Measurements from ENCODE around the gene WDR83.

WDR83 gene

DNA sequence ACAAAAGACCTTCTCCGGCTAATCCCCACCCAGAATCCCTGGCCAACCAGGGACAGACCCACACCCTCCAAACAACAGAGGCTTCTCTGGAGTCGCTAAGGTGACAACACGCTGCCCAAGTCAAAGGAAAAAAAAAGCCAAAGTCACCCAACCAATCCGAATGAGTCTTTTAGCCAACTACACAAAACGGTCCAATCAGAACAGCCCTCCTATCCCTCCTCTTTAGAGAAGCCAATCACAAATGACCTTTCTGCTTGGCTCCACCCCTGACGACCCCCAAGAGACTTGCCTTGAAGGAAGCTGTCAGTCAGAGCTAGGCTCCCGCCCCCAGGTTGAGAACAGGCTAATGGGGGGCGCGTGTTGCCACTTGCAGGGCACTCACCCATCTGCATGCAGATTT lies 36.4 kb downstream of the WDR83 start:
- no peak for TF ChIP-seq FOXP2 (optimal IDR thresholded peaks at IDR 0.05; ENCODE audit: borderline replicate concordance, extremely low read depth, extremely low read length, insufficient read depth)
- TF ChIP-seq TAF1 (IDR thresholded peaks at IDR 0.05; ENCODE audit: borderline replicate concordance, insufficient read depth, low read length): no peak

DNA sequence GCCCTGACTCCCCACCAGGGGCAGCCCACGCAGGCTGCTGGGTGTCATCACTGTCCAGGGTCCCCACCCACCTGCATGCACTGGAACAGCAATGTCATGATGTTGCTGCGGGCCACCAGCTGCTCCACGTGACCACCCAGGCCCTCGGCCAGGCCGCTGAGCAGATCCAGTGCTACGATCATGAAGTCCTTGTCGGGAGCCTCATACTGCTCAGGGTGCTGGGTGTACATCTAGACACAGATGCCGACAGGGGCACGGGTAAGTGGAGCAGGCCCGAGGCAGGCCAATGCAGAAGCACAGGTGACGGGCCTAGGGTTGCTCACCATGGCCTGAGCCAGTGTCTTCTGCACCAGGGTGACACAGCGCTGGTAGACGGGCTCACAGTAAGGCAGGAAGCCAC lies 38.6 kb downstream of the WDR83 start:
- TF ChIP-seq, protein P1, sequence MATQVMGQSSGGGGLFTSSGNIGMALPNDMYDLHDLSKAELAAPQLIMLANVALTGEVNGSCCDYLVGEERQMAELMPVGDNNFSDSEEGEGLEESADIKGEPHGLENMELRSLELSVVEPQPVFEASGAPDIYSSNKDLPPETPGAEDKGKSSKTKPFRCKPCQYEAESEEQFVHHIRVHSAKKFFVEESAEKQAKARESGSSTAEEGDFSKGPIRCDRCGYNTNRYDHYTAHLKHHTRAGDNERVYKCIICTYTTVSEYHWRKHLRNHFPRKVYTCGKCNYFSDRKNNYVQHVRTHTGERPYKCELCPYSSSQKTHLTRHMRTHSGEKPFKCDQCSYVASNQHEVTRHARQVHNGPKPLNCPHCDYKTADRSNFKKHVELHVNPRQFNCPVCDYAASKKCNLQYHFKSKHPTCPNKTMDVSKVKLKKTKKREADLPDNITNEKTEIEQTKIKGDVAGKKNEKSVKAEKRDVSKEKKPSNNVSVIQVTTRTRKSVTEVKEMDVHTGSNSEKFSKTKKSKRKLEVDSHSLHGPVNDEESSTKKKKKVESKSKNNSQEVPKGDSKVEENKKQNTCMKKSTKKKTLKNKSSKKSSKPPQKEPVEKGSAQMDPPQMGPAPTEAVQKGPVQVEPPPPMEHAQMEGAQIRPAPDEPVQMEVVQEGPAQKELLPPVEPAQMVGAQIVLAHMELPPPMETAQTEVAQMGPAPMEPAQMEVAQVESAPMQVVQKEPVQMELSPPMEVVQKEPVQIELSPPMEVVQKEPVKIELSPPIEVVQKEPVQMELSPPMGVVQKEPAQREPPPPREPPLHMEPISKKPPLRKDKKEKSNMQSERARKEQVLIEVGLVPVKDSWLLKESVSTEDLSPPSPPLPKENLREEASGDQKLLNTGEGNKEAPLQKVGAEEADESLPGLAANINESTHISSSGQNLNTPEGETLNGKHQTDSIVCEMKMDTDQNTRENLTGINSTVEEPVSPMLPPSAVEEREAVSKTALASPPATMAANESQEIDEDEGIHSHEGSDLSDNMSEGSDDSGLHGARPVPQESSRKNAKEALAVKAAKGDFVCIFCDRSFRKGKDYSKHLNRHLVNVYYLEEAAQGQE (IDR thresholded peaks at IDR 0.05; ENCODE audit: insufficient read depth in 1 of 2, low read depth in 2 of 2, low read length in 2 of 2): no peak
- no peak for TF ChIP-seq FOXP2 (optimal IDR thresholded peaks at IDR 0.05; ENCODE audit: borderline replicate concordance, extremely low read depth, extremely low read length, insufficient read depth)
- no peak for TF ChIP-seq SIN3A (IDR thresholded peaks at IDR 0.05; ENCODE audit: borderline replicate concordance, insufficient read depth, low read length)
- no peak for TF ChIP-seq POLR2AphosphoS5 (IDR thresholded peaks at IDR 0.05; ENCODE audit: low read depth, low read length)
- no peak for TF ChIP-seq TAF1 (IDR thresholded peaks at IDR 0.05; ENCODE audit: borderline replicate concordance, insufficient read depth, low read length)

DNA sequence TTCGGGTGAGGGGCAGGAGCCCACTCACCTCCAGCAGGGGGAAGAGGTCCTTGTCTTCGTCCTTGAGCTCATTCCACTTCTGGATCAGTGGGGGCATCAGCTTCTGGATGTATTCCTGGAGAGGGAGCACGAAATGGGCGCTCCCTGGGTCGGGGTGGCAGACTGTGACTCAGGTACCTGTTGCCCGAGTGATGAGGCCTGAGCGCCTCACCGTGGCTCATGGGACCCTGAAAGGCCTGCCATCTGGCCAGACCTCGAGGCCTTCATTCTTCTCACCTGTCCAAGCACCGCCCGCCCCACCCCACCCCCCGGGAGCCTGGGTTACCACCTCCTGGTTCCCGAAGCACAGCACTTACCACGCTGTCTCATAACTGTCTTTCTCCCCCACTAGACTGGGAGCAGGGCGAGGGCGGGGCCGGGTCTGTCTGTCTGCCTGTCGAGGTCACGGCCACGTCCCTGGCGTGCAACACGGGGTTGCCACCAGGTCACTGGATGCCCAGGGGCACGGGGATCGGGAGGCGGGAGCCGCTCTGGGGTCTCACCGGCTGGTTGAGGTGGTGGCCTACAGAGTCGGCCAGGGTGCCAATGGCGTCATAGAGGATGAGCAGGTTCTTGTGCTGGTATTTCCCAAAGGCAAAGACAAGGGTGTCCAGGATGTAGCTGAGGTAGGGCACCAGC lies 39.2 kb downstream of the WDR83 start:
- TF ChIP-seq POLR2AphosphoS5 (IDR thresholded peaks at IDR 0.05; ENCODE audit: low read depth, low read length) (no peak), FOXP2 (optimal IDR thresholded peaks at IDR 0.05; ENCODE audit: borderline replicate concordance, extremely low read depth, extremely low read length, insufficient read depth) (no peak), SIN3A (IDR thresholded peaks at IDR 0.05; ENCODE audit: borderline replicate concordance, insufficient read depth, low read length) (no peak), TAF1 (IDR thresholded peaks at IDR 0.05; ENCODE audit: borderline replicate concordance, insufficient read depth, low read length) (no peak)
- TF ChIP-seq, protein P1 (IDR thresholded peaks at IDR 0.05; ENCODE audit: insufficient read depth in 1 of 2, low read depth in 2 of 2, low read length in 2 of 2): no peak

DNA sequence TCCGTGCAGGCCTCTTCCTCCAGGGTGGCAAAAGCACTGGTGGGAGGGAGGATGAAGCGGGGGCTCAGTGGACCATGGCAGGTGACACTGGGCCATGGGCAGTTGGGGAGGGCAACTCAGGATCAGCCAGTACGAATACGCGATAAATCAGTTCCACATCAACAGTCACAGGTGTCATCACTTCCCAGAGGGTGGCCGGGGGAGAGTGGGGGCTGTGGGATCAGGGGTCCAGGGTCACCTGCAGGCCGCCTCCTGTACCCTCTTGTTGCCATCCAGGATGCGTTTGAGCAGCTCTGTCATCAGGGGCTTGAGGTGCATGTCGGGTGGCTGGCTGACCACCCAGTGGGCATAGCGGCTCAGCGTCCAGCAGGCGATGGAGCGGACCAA lies 39.7 kb downstream of the WDR83 start:
- TF ChIP-seq POLR2AphosphoS5 (IDR thresholded peaks at IDR 0.05; ENCODE audit: low read depth, low read length): no peak
- TF ChIP-seq SIN3A (IDR thresholded peaks at IDR 0.05; ENCODE audit: borderline replicate concordance, insufficient read depth, low read length): no peak
- TF ChIP-seq, protein P1 (IDR thresholded peaks at IDR 0.05; ENCODE audit: insufficient read depth in 1 of 2, low read depth in 2 of 2, low read length in 2 of 2): no peak
- TF ChIP-seq TAF1 (IDR thresholded peaks at IDR 0.05; ENCODE audit: borderline replicate concordance, insufficient read depth, low read length): no peak
- no peak for TF ChIP-seq FOXP2 (optimal IDR thresholded peaks at IDR 0.05; ENCODE audit: borderline replicate concordance, extremely low read depth, extremely low read length, insufficient read depth)

DNA sequence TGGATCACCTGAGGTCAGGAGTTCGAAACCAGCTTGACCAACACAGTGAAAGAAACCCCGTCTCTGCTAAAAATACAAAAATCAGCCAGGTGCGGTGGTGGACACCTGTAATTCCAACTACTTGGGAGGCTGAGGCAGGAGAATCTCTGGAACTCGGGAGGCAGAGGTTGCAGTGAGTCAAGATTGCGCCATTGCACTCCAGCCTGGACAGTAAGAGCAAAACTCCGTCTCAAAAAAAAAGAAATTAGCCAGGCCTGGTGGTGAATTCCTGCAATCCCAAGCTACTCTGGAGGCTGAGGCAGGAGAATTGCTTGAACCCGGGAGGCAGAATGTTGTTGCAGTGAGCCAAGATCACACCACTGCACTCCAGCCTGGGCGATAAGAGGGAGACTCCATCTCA lies 42.0 kb downstream of the WDR83 start:
- TF ChIP-seq FOXP2 (optimal IDR thresholded peaks at IDR 0.05; ENCODE audit: borderline replicate concordance, extremely low read depth, extremely low read length, insufficient read depth) (no peak), TAF1 (IDR thresholded peaks at IDR 0.05; ENCODE audit: borderline replicate concordance, insufficient read depth, low read length) (no peak), SIN3A (IDR thresholded peaks at IDR 0.05; ENCODE audit: borderline replicate concordance, insufficient read depth, low read length) (no peak), POLR2AphosphoS5 (IDR thresholded peaks at IDR 0.05; ENCODE audit: low read depth, low read length) (no peak)
- TF ChIP-seq, protein P1 (IDR thresholded peaks at IDR 0.05; ENCODE audit: insufficient read depth in 1 of 2, low read depth in 2 of 2, low read length in 2 of 2): no peak
